Amniotic stem cell (primary cell): ENCODE measurements around the gene NMT2.
A peak's percentile ranks its signal among the peaks of the same experiment; 100 is the strongest.

ENCODE experiments used
- DNase-seq: peaks from one replicate; lab custom pipeline; 2025; lab: John Stamatoyannopoulos, UW

The NMT2 gene

DNA sequence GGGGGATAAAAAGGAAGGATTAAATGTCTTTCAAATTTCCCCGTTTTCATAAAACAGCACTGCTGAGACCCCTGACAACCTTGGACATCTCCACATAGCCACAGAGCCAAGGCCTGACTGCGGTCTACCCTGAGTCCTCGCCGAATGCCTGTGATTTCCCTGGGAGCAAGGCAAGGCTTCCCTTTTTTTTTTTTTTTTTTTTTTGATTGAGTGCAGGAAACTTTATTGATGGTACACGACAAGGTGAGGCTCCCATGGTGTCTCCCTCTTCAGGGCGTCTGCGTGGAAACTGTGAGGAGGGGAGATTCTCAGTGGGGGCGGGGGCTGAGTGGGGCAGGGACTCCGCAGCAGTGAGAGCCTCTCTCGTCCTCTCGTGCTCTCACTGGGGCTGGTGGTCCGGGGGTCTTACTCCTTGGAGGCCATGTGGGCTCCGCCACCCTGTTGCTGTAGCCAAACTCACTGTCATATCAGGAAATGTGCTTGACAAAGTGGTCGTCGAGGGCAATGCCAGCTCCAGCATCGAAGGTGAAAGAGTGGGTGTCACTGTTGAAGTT lies 75.6 kb downstream of the NMT2 start:
- DNase-seq: no peak

DNA sequence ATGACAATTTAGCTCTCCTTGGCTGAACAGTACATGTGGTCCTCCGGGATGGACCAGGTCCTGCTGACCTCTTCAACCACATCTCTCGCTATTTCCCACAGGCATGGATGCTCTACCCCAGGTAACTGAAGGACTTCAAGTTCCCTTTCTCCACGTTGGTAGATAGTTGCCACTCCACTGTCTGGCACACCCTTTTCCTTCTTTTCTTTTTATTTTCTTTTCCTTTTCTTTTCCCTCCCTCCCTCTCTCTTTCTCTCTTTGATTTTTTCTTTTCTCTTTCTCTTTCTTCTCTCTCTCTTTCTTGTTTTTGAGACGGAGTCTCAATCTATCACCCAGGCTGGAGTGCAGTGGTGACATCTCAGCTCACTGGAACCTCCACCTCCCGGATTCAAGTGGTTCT lies 77.1 kb downstream of the NMT2 start:
- DNase-seq: no peak

DNA sequence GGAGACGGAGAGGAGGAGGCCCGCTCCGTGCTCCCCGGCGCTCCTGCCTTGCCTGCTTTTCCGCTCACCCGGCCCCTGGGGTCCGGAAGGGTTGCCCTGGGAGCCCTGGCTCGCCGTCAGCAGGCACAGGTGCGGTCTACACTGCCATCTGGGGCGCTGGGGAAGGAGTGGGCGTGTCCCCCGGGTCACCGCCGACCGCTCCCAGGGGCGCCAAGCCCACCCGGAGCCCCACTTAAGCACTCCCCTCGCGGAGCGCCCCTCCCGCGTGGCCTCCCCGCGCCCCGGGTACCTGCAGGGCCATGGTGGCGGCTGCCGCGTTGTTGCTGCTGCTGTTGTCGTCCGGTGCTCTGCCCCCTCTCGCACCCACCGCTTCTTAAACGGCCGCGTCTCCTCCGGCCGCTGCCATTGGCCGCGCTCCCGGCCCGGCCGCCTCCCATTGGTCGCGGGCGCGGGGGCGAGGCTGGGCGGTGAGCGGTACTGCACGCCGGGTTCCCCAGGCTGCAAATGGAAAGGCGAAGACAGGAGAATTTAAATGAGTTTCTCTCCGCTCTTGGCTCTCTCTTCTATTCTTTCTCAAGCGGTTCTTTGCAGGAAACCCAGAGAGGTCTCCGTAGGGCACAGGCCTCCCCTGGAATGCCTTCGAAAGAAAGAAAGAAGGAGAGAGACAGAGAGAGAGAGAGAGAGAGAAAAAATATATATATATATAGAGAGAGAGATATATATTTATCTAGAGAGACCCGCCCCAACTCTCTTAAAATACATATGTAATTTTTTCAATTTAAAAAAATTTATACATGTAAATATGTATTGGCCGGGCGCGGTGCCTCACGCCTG lies 79.8 kb downstream of the NMT2 start, which contains the start of gene ACBD7:
TSS of gene ACBD7 (minus strand) at position 349 of the 834 bp plus-strand sequence. CDS start at position 301, 48 bp downstream.
- peak; percentile 41 for DNase-seq

DNA sequence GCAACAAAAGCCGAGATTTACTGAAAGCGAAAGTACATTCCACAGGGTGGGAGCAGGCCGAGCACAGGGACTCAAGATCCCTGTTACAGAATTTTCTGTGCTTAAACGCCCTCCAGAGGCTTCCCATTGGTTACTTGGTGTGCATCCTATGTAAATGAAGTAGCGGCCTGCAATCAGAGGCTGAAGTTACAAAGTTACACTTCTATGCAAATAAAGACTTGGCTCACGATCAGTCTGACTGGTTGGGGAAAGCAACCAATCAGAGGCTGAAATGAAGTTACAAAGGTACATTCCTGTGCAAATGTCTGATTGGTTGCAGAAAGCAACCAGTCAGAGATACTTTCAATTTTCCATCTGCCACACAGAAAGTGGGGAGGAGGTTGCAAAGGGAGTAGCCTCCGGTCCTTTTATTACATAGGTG lies 84.0 kb downstream of the NMT2 start:
- peak; percentile 85 for DNase-seq

DNA sequence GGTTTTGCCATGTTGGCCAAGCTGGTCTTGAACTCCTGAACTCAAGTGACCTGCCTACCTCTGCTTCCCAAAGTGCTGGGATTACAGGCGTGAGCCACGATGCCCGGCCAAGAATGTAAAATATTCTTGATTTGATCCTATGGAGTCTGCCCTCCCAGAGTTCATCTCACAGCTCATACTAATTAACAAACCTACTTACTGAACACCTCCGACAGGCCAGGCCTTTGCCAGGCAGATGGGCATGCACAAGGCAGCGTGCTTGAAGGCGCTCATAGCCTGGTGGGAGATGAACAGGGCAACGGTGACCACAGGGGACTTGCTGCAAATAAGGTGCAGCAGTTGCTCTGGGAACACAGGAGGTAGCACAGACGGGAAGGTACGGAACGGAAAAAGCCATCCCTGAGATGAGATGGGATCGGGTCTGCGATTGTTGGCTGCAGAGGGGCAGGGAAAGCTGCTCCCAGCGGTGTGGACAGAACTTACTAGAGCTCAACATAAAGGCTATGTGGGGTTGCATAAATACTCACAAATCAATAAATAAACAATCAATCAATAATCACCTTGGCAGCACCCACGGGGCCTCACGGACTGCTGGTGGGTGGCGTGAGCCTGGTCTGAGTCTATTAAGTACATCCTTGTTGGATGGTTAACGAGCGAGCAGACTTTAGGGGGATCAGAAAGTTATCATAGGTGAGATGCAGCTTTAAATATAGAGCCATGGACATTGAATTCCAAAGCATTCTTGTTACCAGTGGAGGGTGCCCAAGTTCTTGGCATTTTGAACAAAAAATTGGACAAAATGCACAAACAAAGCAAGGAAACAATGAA lies 84.6 kb downstream of the NMT2 start:
- DNase-seq: no peak

DNA sequence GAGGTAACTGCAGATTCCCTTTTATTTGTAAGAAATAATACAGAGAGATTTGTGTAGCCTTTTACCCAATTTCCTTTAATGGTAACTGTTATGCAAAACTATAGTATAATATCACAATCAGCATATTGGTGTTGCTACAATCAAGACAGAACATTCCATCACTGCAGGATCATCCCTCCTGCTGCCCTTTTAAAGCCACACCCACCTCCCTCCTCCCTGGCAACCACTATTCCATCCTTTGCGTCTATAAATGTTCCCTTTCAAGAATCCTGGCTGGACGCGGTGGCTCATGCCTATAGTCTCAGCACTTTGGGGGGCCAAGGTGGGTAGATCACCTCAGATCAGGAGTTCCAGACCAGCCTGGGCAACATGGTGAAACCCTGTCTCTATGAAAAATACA lies 93.1 kb downstream of the NMT2 start:
- no peak for DNase-seq

DNA sequence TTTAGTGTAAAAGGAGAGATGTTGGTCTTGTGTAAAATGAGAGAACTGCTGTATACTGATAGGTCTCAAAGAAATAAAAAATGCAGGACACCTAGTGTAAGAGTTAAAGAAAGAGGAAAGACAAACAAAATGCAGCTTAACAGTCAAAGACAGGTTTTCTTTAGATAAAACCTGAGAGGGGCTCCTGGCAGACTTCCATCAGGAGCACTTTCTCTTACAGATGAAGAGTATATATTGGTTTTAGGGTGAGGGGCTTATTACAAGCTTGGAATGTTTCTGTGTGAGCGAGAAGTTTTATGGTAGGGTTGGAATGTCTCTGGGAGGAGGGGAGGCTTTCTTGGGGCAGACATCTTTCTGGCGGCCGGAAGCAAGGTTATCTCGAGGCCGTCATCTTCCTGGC lies 96.1 kb downstream of the NMT2 start:
- DNase-seq: no peak

DNA sequence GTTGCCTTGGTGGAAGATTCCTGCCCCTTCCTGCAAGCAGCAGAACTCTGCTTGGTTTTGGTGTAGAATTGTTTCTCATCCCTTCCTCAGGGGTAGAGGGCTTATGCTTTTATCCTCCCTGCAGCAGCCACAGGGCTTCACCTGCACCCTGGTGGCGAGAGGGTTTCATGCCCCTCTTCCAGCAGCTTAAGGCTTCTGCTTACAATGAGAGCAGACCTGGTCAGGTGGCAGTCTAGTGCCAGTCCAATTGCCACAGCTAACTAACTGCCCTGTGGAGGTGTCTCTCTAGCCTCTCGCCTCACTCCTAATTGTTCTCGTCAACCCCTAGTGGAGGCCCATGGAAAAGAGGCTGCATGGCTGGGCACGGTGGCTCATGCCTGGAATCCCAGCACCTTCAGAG lies 99.3 kb downstream of the NMT2 start:
- no peak for DNase-seq

DNA sequence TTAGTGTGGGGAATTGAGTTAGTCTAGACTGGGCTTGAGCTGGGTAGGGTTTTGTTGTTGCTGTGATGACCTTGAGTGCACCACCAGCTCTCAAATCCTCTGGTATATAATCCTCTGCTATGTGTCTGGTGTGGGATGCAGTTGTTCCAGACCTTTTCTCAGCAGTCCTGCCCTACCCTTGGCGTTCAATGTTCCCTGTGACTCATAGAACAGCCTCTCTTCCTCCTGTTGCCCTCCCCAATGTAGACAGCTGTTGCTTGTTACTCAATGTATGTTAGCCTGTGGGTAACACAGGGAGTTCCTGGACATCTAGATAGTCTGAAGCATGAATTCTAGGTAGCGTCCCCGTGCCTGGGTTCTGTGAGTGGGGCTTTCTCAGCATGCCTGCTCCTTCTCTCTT lies 99.7 kb downstream of the NMT2 start:
- peak; percentile 17 for DNase-seq

DNA sequence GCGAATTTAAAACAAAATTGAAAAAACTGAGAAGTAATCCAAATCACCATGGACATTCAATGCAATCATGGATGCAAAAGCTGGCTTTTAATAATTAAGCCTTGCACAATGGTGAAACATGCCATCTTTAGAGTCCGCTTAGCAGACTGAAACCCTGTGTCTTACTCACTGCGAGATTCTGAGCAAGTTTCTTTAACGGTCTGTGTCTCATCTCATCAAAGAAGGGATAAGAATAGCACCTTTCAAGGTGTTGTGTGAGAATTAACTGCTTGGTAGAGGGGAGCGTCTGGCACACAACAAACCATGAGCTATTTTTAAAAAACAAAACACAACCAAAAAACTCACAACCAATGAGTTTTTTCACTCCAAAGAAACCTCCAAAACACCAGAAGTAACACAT lies 101.3 kb downstream of the NMT2 start:
- DNase-seq: no peak

DNA sequence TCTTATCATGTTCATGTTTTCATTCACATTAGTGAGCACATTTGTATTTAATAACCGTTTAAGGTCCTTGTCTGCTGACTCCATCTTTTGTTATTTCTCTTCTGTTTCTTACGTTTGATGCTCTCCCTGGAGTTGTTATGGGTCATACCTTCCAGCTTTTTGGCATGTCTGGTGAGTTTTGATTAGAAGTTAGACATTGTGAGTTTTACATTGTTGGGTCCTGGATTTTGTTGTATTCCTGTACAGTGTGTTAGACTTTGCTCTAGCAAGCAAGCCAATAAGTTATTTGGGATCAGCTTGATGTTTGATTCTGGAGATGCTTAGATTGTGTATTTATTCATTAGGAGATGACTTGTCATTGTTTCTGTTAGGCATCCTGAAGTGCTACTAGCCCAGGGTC lies 107.9 kb downstream of the NMT2 start:
- no peak for DNase-seq

DNA sequence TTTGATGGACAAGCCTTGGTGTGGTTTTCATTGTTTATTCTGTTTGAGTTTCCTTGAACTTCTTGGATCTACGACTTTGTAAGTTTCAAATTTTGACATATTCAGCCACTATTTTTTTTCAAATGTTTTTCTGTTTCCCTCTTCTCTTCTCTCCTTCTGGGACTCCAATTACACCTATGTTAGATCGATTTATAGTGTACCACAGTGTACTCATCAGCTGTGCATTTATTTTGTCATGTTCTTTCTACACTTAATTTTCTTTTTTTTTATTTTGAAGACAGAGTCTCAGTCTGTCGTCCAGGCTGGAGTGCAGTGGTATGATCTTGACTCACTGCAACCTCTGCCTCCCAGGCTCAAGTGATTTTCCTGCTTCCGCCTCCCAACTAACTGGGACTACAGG lies 108.6 kb downstream of the NMT2 start:
- DNase-seq: no peak

DNA sequence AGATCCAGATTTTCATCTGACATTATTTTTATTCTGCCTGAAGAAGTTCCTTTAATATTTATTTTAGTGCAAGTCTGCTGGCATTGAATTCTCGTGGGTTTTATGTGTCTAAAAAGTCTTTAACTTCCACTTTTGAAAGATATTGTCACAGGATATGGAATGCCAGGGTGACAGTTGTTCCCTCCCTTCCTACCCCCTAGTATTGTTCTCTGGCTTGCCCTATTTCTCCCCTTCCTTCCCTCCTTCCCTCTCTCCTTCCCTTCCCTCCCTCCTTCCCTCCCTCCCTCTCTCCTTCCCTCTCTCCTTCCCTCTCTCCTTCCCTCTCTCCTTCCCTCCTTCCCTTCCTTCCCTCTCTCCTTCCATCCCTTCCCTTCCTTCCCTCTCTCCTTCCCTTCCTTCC lies 109.8 kb downstream of the NMT2 start:
- no peak for DNase-seq
